CD14-positive monocyte (primary cell): ENCODE results near the gene SLC38A9. TPM values are rescaled to one million over a fixed set of nuclear protein-coding genes. Genes with fewer than 3 reads are reported as not detected.

Experiments
- DNase-seq, 3 donors: peaks; one replicate each; pipeline ENCODE4 v3.0.0-alpha.2; 2011 to 2022
- H2AFZ ChIP-seq: 2 replicates; pipeline ENCODE4 v1.6.0; 2012; ENCODE audit warnings: mild to moderate bottlenecking, low read depth, low read length, inconsistent platforms; ENCODE audit not compliant: insufficient read depth, poor library complexity, severe bottlenecking
- H3K27ac ChIP-seq, 2 donors: 1 replicate in 1 of 2; 2 replicates in 1 of 2; pipeline ENCODE4 v1.5.1; 2012 to 2013; ENCODE audit warnings: low read length in 2 of 2, control low read depth in 1 of 2, inconsistent platforms in 1 of 2, low read depth in 1 of 2, mild to moderate bottlenecking in 1 of 2
- H3K27me3 ChIP-seq, 2 donors: one replicate each; pipeline versions ENCODE4 v1.6.0 to v1.6.1; 2011 to 2013; ENCODE audit warnings: low read length in 2 of 2; ENCODE audit not compliant: control insufficient read depth in 2 of 2, insufficient read depth in 2 of 2
- H3K36me3 ChIP-seq, 2 donors: replicated peaks in 1 of 2; 1 replicate in 1 of 2; 2 replicates in 1 of 2; pipeline versions ENCODE4 v1.5.1 to v1.6.1; 2012 to 2013; ENCODE audit warnings: low read length in 2 of 2, control low read depth in 1 of 2, inconsistent platforms in 1 of 2, mild to moderate bottlenecking in 1 of 2; ENCODE audit not compliant: insufficient read depth in 2 of 2, control insufficient read depth in 1 of 2
- H3K4me1 ChIP-seq, 2 donors: 1 replicate in 1 of 2; 2 replicates in 1 of 2; pipeline versions ENCODE4 v1.5.1 to v1.6.1; 2012 to 2013; ENCODE audit warnings: low read length in 2 of 2, control low read depth in 1 of 2, inconsistent platforms in 1 of 2, mild to moderate bottlenecking in 1 of 2, moderate library complexity in 1 of 2; ENCODE audit not compliant: insufficient read depth in 2 of 2, control insufficient read depth in 1 of 2
- H3K4me2 ChIP-seq: replicated peaks from 2 replicates; pipeline ENCODE3; 2012; ENCODE audit warnings: low read length, moderate library complexity, mild to moderate bottlenecking; ENCODE audit not compliant: poor library complexity, severe bottlenecking; ENCODE audit errors: extremely low read depth
- H3K4me3 ChIP-seq, 3 experiments: fragments of 200-600 bp in 1 of 3; sonication (generic) in 1 of 3; replicated peaks in 1 of 3; 1 replicate in 2 of 3; 2 replicates in 1 of 3; pipeline ENCODE4 v1.5.1; 2011 to 2013; ENCODE audit warnings: low read length in 3 of 3, mild to moderate bottlenecking in 3 of 3, control low read depth in 2 of 3, low read depth in 2 of 3, inconsistent platforms in 1 of 3, moderate library complexity in 1 of 3
- H3K79me2 ChIP-seq: 2 replicates; pipeline ENCODE4 v1.6.0; 2012; ENCODE audit warnings: mild to moderate bottlenecking, control low read depth, inconsistent platforms, low read length, moderate library complexity; ENCODE audit not compliant: insufficient read depth
- H3K9ac ChIP-seq: 2 replicates; pipeline ENCODE4 v1.6.0; 2017; ENCODE audit warnings: low read length, mild to moderate bottlenecking; ENCODE audit not compliant: insufficient read depth, poor library complexity, severe bottlenecking
- H3K9me3 ChIP-seq, 2 donors: replicated peaks in 1 of 2; 1 replicate in 1 of 2; 2 replicates in 1 of 2; pipeline versions ENCODE4 v1.5.1 to v1.6.1; 2012 to 2013; ENCODE audit warnings: low read length in 2 of 2, control low read depth in 1 of 2; ENCODE audit not compliant: control insufficient read depth in 1 of 2, insufficient read depth in 1 of 2
- H4K20me1 ChIP-seq: 2 replicates; pipeline ENCODE4 v1.6.0; 2012; ENCODE audit warnings: mild to moderate bottlenecking, low read length, control low read depth, moderate library complexity; ENCODE audit not compliant: insufficient read depth
- H3K27ac Mint-ChIP-seq, 7 donors: one replicate each; pipeline ENCODE4 v1.8.0; 2020; ENCODE audit warnings: mild to moderate bottlenecking in 7 of 7, mixed read lengths in 7 of 7, moderate library complexity in 6 of 7, inconsistent platforms in 2 of 7
- H3K27me3 Mint-ChIP-seq, 3 donors: one replicate each; pipeline ENCODE4 v1.8.0; 2021 to 2022; ENCODE audit warnings: low read depth in 3 of 3, mild to moderate bottlenecking in 3 of 3, mixed read lengths in 3 of 3, moderate library complexity in 3 of 3, inconsistent platforms in 1 of 3
- H3K36me3 Mint-ChIP-seq, 2 donors: one replicate each; pipeline ENCODE4 v1.8.0; 2020; ENCODE audit warnings: mixed read lengths in 2 of 2, inconsistent platforms in 1 of 2, mild to moderate bottlenecking in 1 of 2
- H3K4me1 Mint-ChIP-seq: one replicate; pipeline ENCODE4 v1.8.0; 2020; ENCODE audit warnings: mild to moderate bottlenecking, mixed read lengths
- H3K4me3 Mint-ChIP-seq, 2 donors: one replicate each; pipeline ENCODE4 v1.8.0; 2020; ENCODE audit warnings: mild to moderate bottlenecking in 2 of 2, mixed read lengths in 2 of 2, moderate library complexity in 1 of 2
- H3K9me3 Mint-ChIP-seq, 7 donors: one replicate each; pipeline ENCODE4 v1.8.0; 2020 to 2022; ENCODE audit warnings: mixed read lengths in 7 of 7, mild to moderate bottlenecking in 6 of 7, moderate library complexity in 6 of 7, inconsistent platforms in 2 of 7
- WGBS: methylation state at CpG from one replicate; pipeline ENCODE4 v1.1.5; 2013; ENCODE audit warnings: missing lambda C conversion rate; ENCODE audit not compliant: insufficient coverage; 5-methylcytosine and 5-hydroxymethylcytosine counted together
- intact Hi-C, 2 donors: fragments of 100-400 bp; cut with micrococcal nuclease; formaldehyde crosslinking; loops; one replicate each; pipeline versions ENCODE4 v1.15.0 to v1.15.1; 2023
- polyA plus RNA-seq, 3 donors: library from polyadenylated mRNA; depleted of rRNA in 1 of 3; unstranded in 2 of 3; stranded (reverse) in 1 of 3; fragments of 300-500 nt in 2 of 3; fragments of >200 nt in 1 of 3; fragmentation: Illumina TruSeq in 2 of 3; gene quantifications; 1 replicate in 2 of 3; 2 replicates in 1 of 3; pipeline ENCODE4 v1.2.3, GENCODE V29; 2012 to 2021
- TF ChIP-seq, protein P1 (sequence below): fragments of 200-600 bp; IDR thresholded peaks from one replicate; pipeline ENCODE4 v1.8.0; 2022; ENCODE audit warnings: antibody characterized with exemption, mild to moderate bottlenecking

SLC38A9 gene
- polyA plus RNA-seq, 3 donors: 10.7 to 15.2 (median 14.1) TPM

DNA sequence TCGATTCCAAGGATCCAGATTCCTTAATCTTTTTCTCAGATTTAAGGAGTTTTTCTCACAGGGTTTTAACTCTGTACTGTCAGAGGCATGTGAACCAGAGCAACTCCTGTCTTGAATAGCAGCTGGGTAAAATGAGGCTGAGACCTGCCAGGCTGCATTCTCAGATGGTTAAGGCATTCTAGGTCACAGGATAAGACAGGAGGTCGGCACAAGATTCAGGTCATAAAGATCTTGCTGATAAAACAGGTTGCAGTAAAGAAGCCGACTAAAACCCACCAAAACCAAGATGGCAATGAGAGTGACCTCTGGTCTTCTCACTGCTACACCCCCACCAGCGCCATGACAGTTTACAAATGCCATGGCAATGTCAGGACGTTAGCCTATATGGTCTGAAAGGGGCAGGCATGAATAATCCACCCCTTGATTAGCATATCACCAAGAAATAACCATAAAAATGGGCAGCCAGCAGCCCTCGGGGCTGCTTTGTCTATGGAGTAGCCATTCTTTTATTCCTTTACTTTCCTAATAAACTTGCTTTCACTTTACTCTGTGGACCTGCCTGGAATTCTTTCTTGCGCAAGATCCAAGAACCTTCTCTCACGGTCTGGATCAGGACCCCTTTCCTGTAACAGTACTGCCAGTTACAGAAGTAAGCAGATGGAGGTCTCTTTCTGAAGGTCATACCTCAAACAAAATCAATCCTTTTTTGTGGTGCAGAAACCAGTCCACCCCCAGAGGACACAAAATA, 87.1 kb downstream of the SLC38A9 start:
- 95% methylated on average over 4 of the region's 8 CpGs for WGBS
- no peaks in the 10 kb centered on the region for H3K9me3 ChIP-seq
- H3K4me2 ChIP-seq: no peak overlapping the region
- intact Hi-C loops: no loop called here
- no peak for DNase-seq
- peaks cover 0 to 4% (median 0%) of the 10 kb centered on the region in 3 donors for H3K27me3 Mint-ChIP-seq
- H3K27ac ChIP-seq: no peak overlapping the region
- peaks cover 3 to 20% of the 10 kb centered on the region in 2 donors for H3K36me3 ChIP-seq
- peaks cover 12 to 16% of the 10 kb centered on the region in 2 donors for H3K4me1 ChIP-seq
- H3K27me3 ChIP-seq: no peaks in the 10 kb centered on the region
- peaks cover 26 to 28% of the 10 kb centered on the region in 2 donors for H3K36me3 Mint-ChIP-seq
- H3K9me3 Mint-ChIP-seq: peaks cover 0 to 2% (median 0%) of the 10 kb centered on the region in 7 donors
- no peak overlapping the region for H3K4me3 Mint-ChIP-seq
- H3K4me3 ChIP-seq: no peak overlapping the region
- H4K20me1 ChIP-seq: no peaks in the 10 kb centered on the region
- no peak overlapping the region for H3K9ac ChIP-seq
- H3K4me1 Mint-ChIP-seq: peaks cover 16% of the 10 kb centered on the region
- TF ChIP-seq, protein P1, sequence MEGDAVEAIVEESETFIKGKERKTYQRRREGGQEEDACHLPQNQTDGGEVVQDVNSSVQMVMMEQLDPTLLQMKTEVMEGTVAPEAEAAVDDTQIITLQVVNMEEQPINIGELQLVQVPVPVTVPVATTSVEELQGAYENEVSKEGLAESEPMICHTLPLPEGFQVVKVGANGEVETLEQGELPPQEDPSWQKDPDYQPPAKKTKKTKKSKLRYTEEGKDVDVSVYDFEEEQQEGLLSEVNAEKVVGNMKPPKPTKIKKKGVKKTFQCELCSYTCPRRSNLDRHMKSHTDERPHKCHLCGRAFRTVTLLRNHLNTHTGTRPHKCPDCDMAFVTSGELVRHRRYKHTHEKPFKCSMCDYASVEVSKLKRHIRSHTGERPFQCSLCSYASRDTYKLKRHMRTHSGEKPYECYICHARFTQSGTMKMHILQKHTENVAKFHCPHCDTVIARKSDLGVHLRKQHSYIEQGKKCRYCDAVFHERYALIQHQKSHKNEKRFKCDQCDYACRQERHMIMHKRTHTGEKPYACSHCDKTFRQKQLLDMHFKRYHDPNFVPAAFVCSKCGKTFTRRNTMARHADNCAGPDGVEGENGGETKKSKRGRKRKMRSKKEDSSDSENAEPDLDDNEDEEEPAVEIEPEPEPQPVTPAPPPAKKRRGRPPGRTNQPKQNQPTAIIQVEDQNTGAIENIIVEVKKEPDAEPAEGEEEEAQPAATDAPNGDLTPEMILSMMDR: no peak
- no peak overlapping the region for H2AFZ ChIP-seq
- H3K79me2 ChIP-seq: no peaks in the 10 kb centered on the region
- peak overlapping the region in 2 of 7 donors; percentile 43 to 68 for H3K27ac Mint-ChIP-seq

DNA sequence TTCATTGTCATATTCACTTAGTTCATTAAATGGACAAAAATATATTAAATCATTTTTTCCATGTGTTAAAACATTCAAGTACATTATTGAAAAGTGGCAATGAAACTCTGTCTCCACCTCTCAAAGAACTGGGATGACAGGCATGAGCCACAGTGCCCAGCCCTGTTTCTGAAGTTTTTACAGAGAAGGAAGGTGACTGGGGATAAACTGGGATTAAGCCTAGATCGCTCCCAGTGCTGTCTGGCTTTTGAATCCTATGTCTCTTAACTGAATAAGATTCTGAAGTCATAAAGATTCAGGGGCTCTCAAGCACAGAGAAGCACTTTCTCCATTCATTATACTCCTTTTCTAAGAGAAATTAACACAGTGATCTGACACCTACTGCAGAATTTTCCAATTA, 88.3 kb downstream of the SLC38A9 start:
- no peaks in the 10 kb centered on the region for H3K79me2 ChIP-seq
- no peak overlapping the region for H3K9ac ChIP-seq
- H3K9me3 ChIP-seq: no peaks in the 10 kb centered on the region
- WGBS: 83% methylated on average over 1 of the region's 1 CpG
- TF ChIP-seq, protein P1: no peak
- intact Hi-C loops: no loop called here
- H3K36me3 Mint-ChIP-seq: peaks cover 27 to 34% of the 10 kb centered on the region in 2 donors
- H3K9me3 Mint-ChIP-seq: peaks cover 0 to 2% (median 0%) of the 10 kb centered on the region in 7 donors
- H3K27me3 Mint-ChIP-seq: peaks cover 0 to 7% (median 0%) of the 10 kb centered on the region in 3 donors
- no peak overlapping the region for H3K4me2 ChIP-seq
- H4K20me1 ChIP-seq: no peaks in the 10 kb centered on the region
- no peak overlapping the region for H3K27ac ChIP-seq
- H3K4me1 Mint-ChIP-seq: peaks cover 16% of the 10 kb centered on the region
- H3K4me1 ChIP-seq: peaks cover 12 to 16% of the 10 kb centered on the region in 2 donors
- H3K36me3 ChIP-seq: peaks cover 3 to 13% of the 10 kb centered on the region in 2 donors
- H3K4me3 Mint-ChIP-seq: no peak overlapping the region
- no peaks in the 10 kb centered on the region for H3K27me3 ChIP-seq
- H3K4me3 ChIP-seq: no peak overlapping the region
- H2AFZ ChIP-seq: no peak overlapping the region
- no peak overlapping the region for H3K27ac Mint-ChIP-seq
- no peak for DNase-seq
